Liver (tissue), 9 donors: Measurements from ENCODE around the gene MAN1C1. TPM values are rescaled to one million over a fixed set of nuclear protein-coding genes. Genes with fewer than 3 reads are reported as not detected.

Source experiments
- DNase-seq: peaks from one replicate; pipeline ENCODE4 v3.0.0-alpha.2; 2017; ENCODE audit warnings: low spot score
- H3K27ac ChIP-seq, 2 donors: one replicate each; pipeline ENCODE4 v1.7.0; 2013; ENCODE audit warnings: inconsistent platforms in 2 of 2, low read length in 2 of 2, control low read depth in 1 of 2, low read depth in 1 of 2, mild to moderate bottlenecking in 1 of 2
- H3K27me3 ChIP-seq, 4 donors: one replicate each; pipeline versions ENCODE4 v1.6.1 to v1.7.0; 2013; ENCODE audit warnings: low read length in 3 of 4, inconsistent platforms in 1 of 4, mild to moderate bottlenecking in 1 of 4, moderate library complexity in 1 of 4; ENCODE audit not compliant: control insufficient read depth in 4 of 4, insufficient read depth in 4 of 4
- H3K36me3 ChIP-seq, 4 donors: one replicate each; pipeline versions ENCODE4 v1.6.1 to v1.7.0; 2013; ENCODE audit warnings: low read length in 3 of 4, mild to moderate bottlenecking in 3 of 4, low read depth in 1 of 4, moderate library complexity in 1 of 4; ENCODE audit not compliant: control insufficient read depth in 4 of 4, insufficient read depth in 3 of 4
- H3K4me1 ChIP-seq, 4 donors: one replicate each; pipeline versions ENCODE4 v1.6.1 to v1.7.0; 2013; ENCODE audit warnings: low read length in 3 of 4, mild to moderate bottlenecking in 3 of 4, moderate library complexity in 1 of 4; ENCODE audit not compliant: control insufficient read depth in 4 of 4, insufficient read depth in 4 of 4
- H3K4me3 ChIP-seq, 3 donors: one replicate each; pipeline versions ENCODE4 v1.6.1 to v1.7.0; 2013; ENCODE audit warnings: low read length in 3 of 3, control low read depth in 1 of 3, low read depth in 1 of 3, mild to moderate bottlenecking in 1 of 3
- H3K9ac ChIP-seq, 2 donors: one replicate each; pipeline ENCODE4 v1.7.0; 2013; ENCODE audit warnings: low read length in 2 of 2, mild to moderate bottlenecking in 2 of 2, moderate library complexity in 2 of 2, control low read depth in 1 of 2, low read depth in 1 of 2
- H3K9me3 ChIP-seq, 4 donors: one replicate each; pipeline versions ENCODE4 v1.6.1 to v1.7.0; 2013; ENCODE audit warnings: low read length in 3 of 4; ENCODE audit not compliant: control insufficient read depth in 4 of 4
- EGR1 ChIP-seq, 2 donors: IDR thresholded peaks; 2 replicates each; pipeline ENCODE4 v1.6.1; 2016 to 2018; ENCODE audit warnings: antibody characterized with exemption in 2 of 2, low read depth in 2 of 2
- FOXA1 ChIP-seq: IDR thresholded peaks from 2 replicates; pipeline ENCODE4 v1.6.1; 2016; ENCODE audit warnings: antibody characterized with exemption
- FOXA2 ChIP-seq: IDR thresholded peaks from 2 replicates; pipeline ENCODE4 v1.6.1; 2016; ENCODE audit warnings: antibody characterized with exemption
- GABPA ChIP-seq, 2 donors: IDR thresholded peaks in 1 of 2; conservative IDR thresholded peaks in 1 of 2; 2 replicates each; pipeline ENCODE4 v1.6.1; 2016; ENCODE audit warnings: antibody characterized with exemption in 2 of 2, mild to moderate bottlenecking in 1 of 2, moderate library complexity in 1 of 2
- HNF4A ChIP-seq, 2 donors: conservative IDR thresholded peaks; 2 replicates each; pipeline ENCODE4 v1.6.1; 2016; ENCODE audit warnings: antibody characterized with exemption in 2 of 2, mild to moderate bottlenecking in 2 of 2
- HNF4G ChIP-seq: IDR thresholded peaks from 2 replicates; pipeline ENCODE4 v1.6.1; 2016; ENCODE audit warnings: antibody characterized with exemption
- JUND ChIP-seq, 2 donors: IDR thresholded peaks; 2 replicates each; pipeline ENCODE4 v1.6.1; 2016; ENCODE audit warnings: antibody characterized with exemption in 2 of 2
- NR2F2 ChIP-seq: IDR thresholded peaks from 2 replicates; pipeline ENCODE4 v1.6.1; 2016; ENCODE audit warnings: antibody characterized with exemption
- RAD21 ChIP-seq, 2 donors: IDR thresholded peaks; 2 replicates each; pipeline ENCODE4 v1.6.1; 2016; ENCODE audit warnings: antibody characterized with exemption in 2 of 2, mild to moderate bottlenecking in 2 of 2
- RXRA ChIP-seq, 2 donors: IDR thresholded peaks; 2 replicates each; pipeline ENCODE4 v1.6.1; 2017 to 2018; ENCODE audit warnings: antibody characterized with exemption in 2 of 2, mild to moderate bottlenecking in 1 of 2
- SP1 ChIP-seq: IDR thresholded peaks from 2 replicates; pipeline ENCODE4 v1.6.1; 2018; ENCODE audit warnings: antibody characterized with exemption, mild to moderate bottlenecking
- TAF1 ChIP-seq: conservative IDR thresholded peaks from 2 replicates; pipeline ENCODE4 v1.6.1; 2016; ENCODE audit warnings: antibody characterized with exemption, mild to moderate bottlenecking
- YY1 ChIP-seq: IDR thresholded peaks from 2 replicates; pipeline ENCODE4 v1.6.1; 2016; ENCODE audit warnings: antibody characterized with exemption, mild to moderate bottlenecking
- WGBS: extraction: QIAGEN DNeasy Blood & Tissue Kit; methylation state at CpG from one replicate; pipeline ENCODE4 v1.1.7; 2013; 5-methylcytosine and 5-hydroxymethylcytosine counted together
- polyA plus RNA-seq, 2 donors: library from polyadenylated mRNA; stranded (reverse) in 1 of 2; unstranded in 1 of 2; fragments of 200-250 nt in 1 of 2; fragments of >200 nt in 1 of 2; fragmentation: Nextera tagmentation in 1 of 2; extraction: Ambion mirVana in 1 of 2; gene quantifications; one replicate each; pipeline versions ENCODE4 v1.2.1 to v1.2.3, GENCODE V29; 2013 to 2015
- total RNA-seq, 2 donors: library from RNA; depleted of rRNA; stranded (reverse); fragments of >200 nt; gene quantifications; one replicate each; pipeline ENCODE4 v1.2.3, GENCODE V29; 2014
- TF ChIP-seq, protein P1 (sequence below): fragments of 150-350 bp; IDR thresholded peaks from 2 replicates; pipeline ENCODE4 v1.5.1; 2017; ENCODE audit warnings: improper control_type of control experiment, low read depth, low read length; ENCODE audit not compliant: missing input control
- TF ChIP-seq, protein P2 (sequence below): IDR thresholded peaks from 2 replicates; pipeline ENCODE4 v1.6.1; 2016; ENCODE audit warnings: antibody characterized with exemption
- TF ChIP-seq, protein P3 (sequence below): IDR thresholded peaks from 2 replicates; pipeline ENCODE4 v1.6.1; 2016; ENCODE audit warnings: antibody characterized with exemption
- TF ChIP-seq, protein P4 (sequence below): IDR thresholded peaks from 2 replicates; pipeline ENCODE4 v1.6.1; 2016; ENCODE audit warnings: antibody characterized with exemption, mild to moderate bottlenecking
- TF ChIP-seq, protein P5 (sequence below): IDR thresholded peaks from 2 replicates; pipeline ENCODE4 v1.6.1; 2016; ENCODE audit warnings: antibody characterized with exemption
- donor health status: healthy.
- donor health status: healthy.
- donor health status: healthy.
- donor health status: healthy.
- donor health status: healthy.

Gene MAN1C1
- total and polyA plus RNA-seq, 4 donors: 6.3 to 16.0 (median 8.1) TPM

DNA sequence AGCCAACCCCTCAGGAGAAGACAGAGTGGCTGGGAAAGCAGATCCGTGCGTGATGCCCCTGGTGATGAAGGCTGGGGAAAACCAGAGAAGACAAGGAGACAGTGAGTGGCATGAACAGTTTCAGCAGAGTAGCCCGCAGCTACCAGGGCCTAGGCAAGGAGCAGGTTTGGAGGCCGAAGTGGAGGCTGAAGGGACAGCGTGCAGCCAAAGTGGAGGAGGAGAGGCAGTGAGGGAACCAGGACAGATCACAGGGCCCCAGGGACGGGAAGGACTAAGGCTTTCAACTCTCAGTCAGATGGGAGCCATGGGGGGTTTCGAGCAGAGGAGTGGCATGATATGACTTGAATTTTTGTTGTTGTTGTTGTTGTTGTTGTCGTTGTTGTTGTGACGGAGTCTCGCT, 123.5 kb downstream of the MAN1C1 start:
- no peaks in the 10 kb centered on the region for H3K36me3 ChIP-seq
- H3K27me3 ChIP-seq: no peaks in the 10 kb centered on the region
- peaks cover 0 to 10% (median 2%) of the 10 kb centered on the region in 4 donors for H3K4me1 ChIP-seq
- H3K9ac ChIP-seq: no peak overlapping the region
- no peaks in the 10 kb centered on the region for H3K9me3 ChIP-seq
- DNase-seq: no peak
- no peak overlapping the region for H3K27ac ChIP-seq
- 95% methylated on average over 10 of the region's 10 CpGs for WGBS
- TF ChIP-seq EGR1 (IDR thresholded peaks at IDR 0.05; ENCODE audit: low read depth in 2 of 2) (no peak), GABPA (IDR thresholded peaks at IDR 0.05 in 1 of 2, conservative IDR thresholded peaks at IDR 0.05 in 1 of 2) (no peak), HNF4G (no peak), SP1 (no peak), HNF4A (conservative IDR thresholded peaks at IDR 0.05) (no peak), NR2F2 (no peak), YY1 (no peak), RAD21 (IDR thresholded peaks at IDR 0.05) (no peak), FOXA1 (no peak), RXRA (IDR thresholded peaks at IDR 0.05) (no peak), TAF1 (no peak), JUND (IDR thresholded peaks at IDR 0.05) (no peak), FOXA2 (no peak)
- TF ChIP-seq, protein P1, sequence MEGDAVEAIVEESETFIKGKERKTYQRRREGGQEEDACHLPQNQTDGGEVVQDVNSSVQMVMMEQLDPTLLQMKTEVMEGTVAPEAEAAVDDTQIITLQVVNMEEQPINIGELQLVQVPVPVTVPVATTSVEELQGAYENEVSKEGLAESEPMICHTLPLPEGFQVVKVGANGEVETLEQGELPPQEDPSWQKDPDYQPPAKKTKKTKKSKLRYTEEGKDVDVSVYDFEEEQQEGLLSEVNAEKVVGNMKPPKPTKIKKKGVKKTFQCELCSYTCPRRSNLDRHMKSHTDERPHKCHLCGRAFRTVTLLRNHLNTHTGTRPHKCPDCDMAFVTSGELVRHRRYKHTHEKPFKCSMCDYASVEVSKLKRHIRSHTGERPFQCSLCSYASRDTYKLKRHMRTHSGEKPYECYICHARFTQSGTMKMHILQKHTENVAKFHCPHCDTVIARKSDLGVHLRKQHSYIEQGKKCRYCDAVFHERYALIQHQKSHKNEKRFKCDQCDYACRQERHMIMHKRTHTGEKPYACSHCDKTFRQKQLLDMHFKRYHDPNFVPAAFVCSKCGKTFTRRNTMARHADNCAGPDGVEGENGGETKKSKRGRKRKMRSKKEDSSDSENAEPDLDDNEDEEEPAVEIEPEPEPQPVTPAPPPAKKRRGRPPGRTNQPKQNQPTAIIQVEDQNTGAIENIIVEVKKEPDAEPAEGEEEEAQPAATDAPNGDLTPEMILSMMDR: no peak
- TF ChIP-seq, protein P2, sequence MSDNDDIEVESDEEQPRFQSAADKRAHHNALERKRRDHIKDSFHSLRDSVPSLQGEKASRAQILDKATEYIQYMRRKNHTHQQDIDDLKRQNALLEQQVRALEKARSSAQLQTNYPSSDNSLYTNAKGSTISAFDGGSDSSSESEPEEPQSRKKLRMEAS: no peak
- TF ChIP-seq, protein P3, sequence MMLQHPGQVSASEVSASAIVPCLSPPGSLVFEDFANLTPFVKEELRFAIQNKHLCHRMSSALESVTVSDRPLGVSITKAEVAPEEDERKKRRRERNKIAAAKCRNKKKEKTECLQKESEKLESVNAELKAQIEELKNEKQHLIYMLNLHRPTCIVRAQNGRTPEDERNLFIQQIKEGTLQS: no peak
- TF ChIP-seq, protein P4, sequence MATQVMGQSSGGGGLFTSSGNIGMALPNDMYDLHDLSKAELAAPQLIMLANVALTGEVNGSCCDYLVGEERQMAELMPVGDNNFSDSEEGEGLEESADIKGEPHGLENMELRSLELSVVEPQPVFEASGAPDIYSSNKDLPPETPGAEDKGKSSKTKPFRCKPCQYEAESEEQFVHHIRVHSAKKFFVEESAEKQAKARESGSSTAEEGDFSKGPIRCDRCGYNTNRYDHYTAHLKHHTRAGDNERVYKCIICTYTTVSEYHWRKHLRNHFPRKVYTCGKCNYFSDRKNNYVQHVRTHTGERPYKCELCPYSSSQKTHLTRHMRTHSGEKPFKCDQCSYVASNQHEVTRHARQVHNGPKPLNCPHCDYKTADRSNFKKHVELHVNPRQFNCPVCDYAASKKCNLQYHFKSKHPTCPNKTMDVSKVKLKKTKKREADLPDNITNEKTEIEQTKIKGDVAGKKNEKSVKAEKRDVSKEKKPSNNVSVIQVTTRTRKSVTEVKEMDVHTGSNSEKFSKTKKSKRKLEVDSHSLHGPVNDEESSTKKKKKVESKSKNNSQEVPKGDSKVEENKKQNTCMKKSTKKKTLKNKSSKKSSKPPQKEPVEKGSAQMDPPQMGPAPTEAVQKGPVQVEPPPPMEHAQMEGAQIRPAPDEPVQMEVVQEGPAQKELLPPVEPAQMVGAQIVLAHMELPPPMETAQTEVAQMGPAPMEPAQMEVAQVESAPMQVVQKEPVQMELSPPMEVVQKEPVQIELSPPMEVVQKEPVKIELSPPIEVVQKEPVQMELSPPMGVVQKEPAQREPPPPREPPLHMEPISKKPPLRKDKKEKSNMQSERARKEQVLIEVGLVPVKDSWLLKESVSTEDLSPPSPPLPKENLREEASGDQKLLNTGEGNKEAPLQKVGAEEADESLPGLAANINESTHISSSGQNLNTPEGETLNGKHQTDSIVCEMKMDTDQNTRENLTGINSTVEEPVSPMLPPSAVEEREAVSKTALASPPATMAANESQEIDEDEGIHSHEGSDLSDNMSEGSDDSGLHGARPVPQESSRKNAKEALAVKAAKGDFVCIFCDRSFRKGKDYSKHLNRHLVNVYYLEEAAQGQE: no peak
- TF ChIP-seq, protein P5, sequence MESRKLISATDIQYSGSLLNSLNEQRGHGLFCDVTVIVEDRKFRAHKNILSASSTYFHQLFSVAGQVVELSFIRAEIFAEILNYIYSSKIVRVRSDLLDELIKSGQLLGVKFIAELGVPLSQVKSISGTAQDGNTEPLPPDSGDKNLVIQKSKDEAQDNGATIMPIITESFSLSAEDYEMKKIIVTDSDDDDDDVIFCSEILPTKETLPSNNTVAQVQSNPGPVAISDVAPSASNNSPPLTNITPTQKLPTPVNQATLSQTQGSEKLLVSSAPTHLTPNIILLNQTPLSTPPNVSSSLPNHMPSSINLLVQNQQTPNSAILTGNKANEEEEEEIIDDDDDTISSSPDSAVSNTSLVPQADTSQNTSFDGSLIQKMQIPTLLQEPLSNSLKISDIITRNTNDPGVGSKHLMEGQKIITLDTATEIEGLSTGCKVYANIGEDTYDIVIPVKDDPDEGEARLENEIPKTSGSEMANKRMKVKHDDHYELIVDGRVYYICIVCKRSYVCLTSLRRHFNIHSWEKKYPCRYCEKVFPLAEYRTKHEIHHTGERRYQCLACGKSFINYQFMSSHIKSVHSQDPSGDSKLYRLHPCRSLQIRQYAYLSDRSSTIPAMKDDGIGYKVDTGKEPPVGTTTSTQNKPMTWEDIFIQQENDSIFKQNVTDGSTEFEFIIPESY: no peak
- H3K4me3 ChIP-seq: no peak overlapping the region
